HCT116 (cell line): ENCODE data around the gene SULT1E1. TPM values are rescaled to one million over a fixed set of nuclear protein-coding genes. Genes with fewer than 3 reads are reported as not detected.

Source experiments
- ATAC-seq: fragments of 200-7000 bp; cut with Tn5 transposase; 2 replicates; pipeline ENCODE4 v1.9.1; 2020; ENCODE audit warnings: mild to moderate bottlenecking, moderate library complexity
- BruUV-seq: library from RNA; stranded (reverse); fragments of 400-500 nt; replicated peaks from 2 replicates; lab custom pipeline; 2021; lab: Mats Ljungman, UMichigan
- CTCF ChIA-PET: fragments of 300-600 bp; sonication (Branson Sonifier 250); formaldehyde crosslinking; loops from one replicate; lab custom pipeline; 2021; ENCODE audit warnings: antibody characterized with exemption; lab: Charles Lee
- POLR2A ChIA-PET: fragments of 300-600, 350-600 bp; sonication (Branson Sonifier 250); formaldehyde crosslinking; loops from one replicate; lab custom pipeline; 2021; ENCODE audit warnings: antibody characterized with exemption; lab: Charles Lee
- RAD21 ChIA-PET, 2 experiments: fragments of 300-600 bp; sonication (Branson Sonifier 250); formaldehyde crosslinking; loops; one replicate each; lab custom pipeline; 2023; ENCODE audit warnings: low total read pairs in 2 of 2; ENCODE audit not compliant: uncharacterized antibody in 2 of 2, unreplicated experiment in 2 of 2, low non-redundant PET in 1 of 2; lab: Charles Lee
- DNase-seq: peaks from one replicate; pipeline ENCODE4 v3.0.0-alpha.2; 2010; ENCODE audit warnings: low read depth, low spot score
- H2AFZ ChIP-seq: fragments of 200-600 bp; shearing (Covaris generic), sonication (generic); 2 replicates; pipeline ENCODE4 v1.6.1; 2017; ENCODE audit warnings: low read depth, mixed run types, mixed read lengths, antibody characterized with exemption, low read length; ENCODE audit not compliant: poor library complexity, severe bottlenecking
- H3K27ac ChIP-seq: 2 replicates; pipeline ENCODE4 v1.5.1; 2012; ENCODE audit warnings: low read depth, low read length
- H3K27me3 ChIP-seq: fragments of 200-600 bp; sonication (generic); 2 replicates; pipeline ENCODE4 v1.6.1; 2016; ENCODE audit warnings: mixed run types, low read length, mixed read lengths; ENCODE audit not compliant: insufficient read depth
- H3K36me3 ChIP-seq, 2 experiments: fragments of 200-500 bp in 1 of 2; fragments of 200-600 bp in 1 of 2; sonication (Bioruptor generic) in 1 of 2; sonication (generic) in 1 of 2; 2 replicates each; pipeline versions ENCODE4 v1.5.1 to v1.6.1; 2014 to 2016; ENCODE audit warnings: low read length in 2 of 2, inconsistent platforms in 1 of 2, mixed read lengths in 1 of 2, mixed run types in 1 of 2; ENCODE audit not compliant: insufficient read depth in 2 of 2, control insufficient read depth in 1 of 2
- H3K4me1 ChIP-seq, 2 experiments: fragments of 200-600 bp in 1 of 2; sonication (generic) in 1 of 2; 2 replicates each; pipeline versions ENCODE4 v1.5.1 to v1.6.1; 2012 to 2017; ENCODE audit warnings: low read length in 2 of 2, inconsistent platforms in 1 of 2, mild to moderate bottlenecking in 1 of 2, mixed read lengths in 1 of 2, mixed run types in 1 of 2, moderate library complexity in 1 of 2; ENCODE audit not compliant: insufficient read depth in 2 of 2, control insufficient read depth in 1 of 2
- H3K4me2 ChIP-seq: fragments of 200-600 bp; sonication (generic); 2 replicates; pipeline ENCODE4 v1.6.1; 2017; ENCODE audit warnings: mixed run types, low read length, mixed read lengths
- H3K4me3 ChIP-seq, 2 experiments: fragments of 200-600 bp in 1 of 2; sonication (generic) in 1 of 2; replicated peaks in 1 of 2; 2 replicates each; pipeline ENCODE4 v1.5.1; 2011 to 2016; ENCODE audit warnings: low read length in 2 of 2, control low read depth in 1 of 2, low read depth in 1 of 2, mild to moderate bottlenecking in 1 of 2, mixed read lengths in 1 of 2, mixed run types in 1 of 2
- H3K79me2 ChIP-seq: fragments of 200-600 bp; sonication (generic); 2 replicates; pipeline ENCODE4 v1.6.1; 2017; ENCODE audit warnings: mild to moderate bottlenecking, mixed run types, low read length, moderate library complexity, mixed read lengths; ENCODE audit not compliant: insufficient read depth
- H3K9ac ChIP-seq: fragments of 200-600 bp; sonication (generic); 2 replicates; pipeline ENCODE4 v1.6.1; 2016; ENCODE audit warnings: low read length, mixed read lengths
- H3K9me2 ChIP-seq: fragments of 200-600 bp; sonication (generic), shearing (Covaris generic); 2 replicates; pipeline ENCODE4 v1.6.1; 2017; ENCODE audit warnings: mixed run types, mild to moderate bottlenecking, moderate library complexity; ENCODE audit not compliant: insufficient read depth
- H3K9me3 ChIP-seq, 2 experiments: fragments of 200-500 bp in 1 of 2; fragments of 200-600 bp in 1 of 2; sonication (Bioruptor generic) in 1 of 2; sonication (generic) in 1 of 2; 2 replicates each; pipeline ENCODE4 v1.6.1; 2014 to 2017; ENCODE audit warnings: low read length in 2 of 2, mixed read lengths in 2 of 2, inconsistent platforms in 1 of 2, low read depth in 1 of 2, mild to moderate bottlenecking in 1 of 2, mixed run types in 1 of 2, moderate library complexity in 1 of 2; ENCODE audit not compliant: control insufficient read depth in 1 of 2, insufficient read depth in 1 of 2
- H4K20me1 ChIP-seq: fragments of 200-600 bp; sonication (generic), shearing (Covaris generic); 2 replicates; pipeline ENCODE4 v1.6.1; 2017; ENCODE audit warnings: mixed run types, mild to moderate bottlenecking, moderate library complexity; ENCODE audit not compliant: insufficient read depth
- CEBPB ChIP-seq: IDR thresholded peaks from 2 replicates; pipeline ENCODE4 v1.6.1; 2012; ENCODE audit warnings: low read depth
- ELF1 ChIP-seq: IDR thresholded peaks from 2 replicates; pipeline ENCODE4 v1.6.1; 2012; ENCODE audit warnings: low read depth, borderline replicate concordance
- EZH2 ChIP-seq: fragments of 200-600 bp; sonication (generic); IDR thresholded peaks from 2 replicates; pipeline ENCODE4 v1.6.1; 2017; ENCODE audit warnings: antibody characterized with exemption, mixed run types
- JUND ChIP-seq: IDR thresholded peaks from 2 replicates; pipeline ENCODE4 v1.6.1; 2012
- MAX ChIP-seq: IDR thresholded peaks from 2 replicates; pipeline ENCODE4 v1.6.1; 2012
- POLR2AphosphoS5 ChIP-seq: IDR thresholded peaks from 2 replicates; pipeline ENCODE4 v1.6.1; 2011; ENCODE audit warnings: mild to moderate bottlenecking, low read depth, low read length, moderate library complexity
- RAD21 ChIP-seq: IDR thresholded peaks from 2 replicates; pipeline ENCODE4 v1.6.1; 2012; ENCODE audit warnings: low read depth, mild to moderate bottlenecking
- REST ChIP-seq: IDR thresholded peaks from 2 replicates; pipeline ENCODE4 v1.6.1; 2012; ENCODE audit warnings: low read depth
- SP1 ChIP-seq: IDR thresholded peaks from 2 replicates; pipeline ENCODE4 v1.6.1; 2012; ENCODE audit warnings: low read depth
- ZFX ChIP-seq: fragments of 450-650 bp; IDR thresholded peaks from 2 replicates; pipeline ENCODE4 v1.6.1; 2017
- intact Hi-C: fragments of 100-400 bp; cut with micrococcal nuclease; formaldehyde crosslinking; loops from 2 replicates; pipeline ENCODE4 v1.10.0; 2022
- total RNA-seq: library from RNA; stranded (reverse); gene quantifications from one replicate; pipeline ENCODE4 v1.2.1, GENCODE V29; 2021; ENCODE audit not compliant: unreplicated experiment
- TF ChIP-seq, protein P1 (sequence below): IDR thresholded peaks from 2 replicates; pipeline ENCODE4 v1.6.1; 2012

SULT1E1 gene
- total RNA-seq, 1 experiment from 2014 or later, result not detected

GRCh38 chr4:69838977-69839376 is 21.0 kb downstream of the SULT1E1 start:
- Histone ChIP-seq H3K9me2 (no peaks in the 10 kb centered on the region), H3K27ac (no peak overlapping the region), H3K79me2 (no peaks in the 10 kb centered on the region), H3K36me3 (no peaks in the 10 kb centered on the region), H2AFZ (no peak overlapping the region), H3K9me3 (no peaks in the 10 kb centered on the region), H3K4me1 (no peaks in the 10 kb centered on the region), H3K4me2 (no peak overlapping the region), H3K9ac (no peak overlapping the region), H3K4me3 (no peak overlapping the region), H4K20me1 (no peaks in the 10 kb centered on the region), H3K27me3 (no peaks in the 10 kb centered on the region)
- intact Hi-C loops, result no loop called here
- TF ChIP-seq, protein P1, sequence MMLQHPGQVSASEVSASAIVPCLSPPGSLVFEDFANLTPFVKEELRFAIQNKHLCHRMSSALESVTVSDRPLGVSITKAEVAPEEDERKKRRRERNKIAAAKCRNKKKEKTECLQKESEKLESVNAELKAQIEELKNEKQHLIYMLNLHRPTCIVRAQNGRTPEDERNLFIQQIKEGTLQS, result no peak
- no peak for TF ChIP-seq JUND
- no peak for TF ChIP-seq CEBPB
- no peak for TF ChIP-seq POLR2AphosphoS5
- TF ChIP-seq MAX, result no peak
- TF ChIP-seq EZH2, result no peak
- TF ChIP-seq ZFX, result no peak
- TF ChIP-seq RAD21, result no peak
- no peak for TF ChIP-seq REST
- TF ChIP-seq SP1, result no peak
- TF ChIP-seq ELF1, result no peak
- ChIA-PET POLR2A (no interaction called here), RAD21 (no interaction called here), CTCF (no interaction called here)
- ATAC-seq (no peak), DNase-seq (no peak)
- BruUV-seq, result no TSS peak
